Common myeloid progenitor, CD34-positive (primary cell): ENCODE measurements around the gene IGSF9B.

Experiments
- CTCF ChIA-PET: fragments of 350-600 bp; sonication (Branson Sonifier 250); formaldehyde crosslinking; loops from one replicate; lab custom pipeline; 2021; ENCODE audit warnings: antibody characterized with exemption; lab: Charles Lee
- POLR2A ChIA-PET: fragments of 350-600 bp; sonication (Branson Sonifier 250); formaldehyde crosslinking; loops from one replicate; lab custom pipeline; 2021; ENCODE audit warnings: antibody characterized with exemption; lab: Charles Lee
- DNase-seq, 3 donors: peaks; one replicate each; pipeline versions ENCODE4 v3.0.0 to v3.0.0-alpha.2; 2013
- H3K27ac ChIP-seq, 2 experiments: 1 replicate in 1 of 2; 2 replicates in 1 of 2; pipeline ENCODE4 v1.7.0; 2013; ENCODE audit warnings: inconsistent platforms in 2 of 2, low read length in 2 of 2, mild to moderate bottlenecking in 2 of 2, low read depth in 1 of 2, moderate library complexity in 1 of 2; ENCODE audit not compliant: severe bottlenecking in 2 of 2, insufficient read depth in 1 of 2, poor library complexity in 1 of 2
- H3K27me3 ChIP-seq, 5 experiments: replicated peaks in 2 of 5; 1 replicate in 3 of 5; 2 replicates in 2 of 5; pipeline versions ENCODE4 v1.6.1 to v1.7.0; 2013; ENCODE audit warnings: low read length in 4 of 5, mild to moderate bottlenecking in 2 of 5, moderate library complexity in 2 of 5, inconsistent platforms in 1 of 5; ENCODE audit not compliant: insufficient read depth in 5 of 5, control insufficient read depth in 4 of 5
- H3K36me3 ChIP-seq, 4 experiments: 1 replicate in 2 of 4; 2 replicates in 2 of 4; pipeline versions ENCODE4 v1.6.1 to v1.7.0; 2013; ENCODE audit warnings: low read length in 3 of 4, control low read depth in 1 of 4, mild to moderate bottlenecking in 1 of 4; ENCODE audit not compliant: control insufficient read depth in 4 of 4, insufficient read depth in 4 of 4
- H3K4me1 ChIP-seq, 4 experiments: 1 replicate in 3 of 4; 2 replicates in 1 of 4; pipeline versions ENCODE4 v1.6.1 to v1.7.1; 2013; ENCODE audit warnings: low read length in 3 of 4, mild to moderate bottlenecking in 3 of 4, control low read depth in 1 of 4, inconsistent platforms in 1 of 4, moderate library complexity in 1 of 4; ENCODE audit not compliant: control insufficient read depth in 4 of 4, insufficient read depth in 4 of 4; ENCODE audit errors: control extremely low read depth in 1 of 4
- H3K4me3 ChIP-seq, 7 experiments: 1 replicate in 4 of 7; 2 replicates in 3 of 7; pipeline versions ENCODE4 v1.5.1 to v1.7.0; 2013; ENCODE audit warnings: mild to moderate bottlenecking in 7 of 7, low read length in 6 of 7, moderate library complexity in 6 of 7, inconsistent platforms in 2 of 7, low read depth in 2 of 7, control low read depth in 1 of 7; ENCODE audit not compliant: insufficient read depth in 4 of 7, control insufficient read depth in 1 of 7; ENCODE audit errors: extremely low read depth in 1 of 7
- H3K9me3 ChIP-seq, 5 experiments: 1 replicate in 4 of 5; 2 replicates in 1 of 5; pipeline versions ENCODE4 v1.6.1 to v1.7.1; 2013; ENCODE audit warnings: low read length in 4 of 5, mild to moderate bottlenecking in 2 of 5, inconsistent platforms in 1 of 5, low read depth in 1 of 5, moderate library complexity in 1 of 5; ENCODE audit not compliant: control insufficient read depth in 4 of 5, insufficient read depth in 2 of 5; ENCODE audit errors: control extremely low read depth in 1 of 5
- WGBS: methylation state at CpG from one replicate; pipeline ENCODE4 v1.1.5; 2013; ENCODE audit not compliant: insufficient coverage; 5-methylcytosine and 5-hydroxymethylcytosine counted together

IGSF9B gene

GRCh38 chr11:134001088-134001487 lies 44.3 kb upstream of the IGSF9B start:
- DNase-seq = no peak
- Histone ChIP-seq H3K27ac (no peak overlapping the region), H3K4me3 (no peak overlapping the region), H3K4me1 (no peaks in the 10 kb centered on the region), H3K27me3 (peaks cover 0 to 3% (median 0%) of the 10 kb centered on the region in 5 experiments), H3K36me3 (no peaks in the 10 kb centered on the region), H3K9me3 (no peaks in the 10 kb centered on the region)
- ChIA-PET CTCF (no interaction called here), POLR2A (no interaction called here)
- 98% methylated on average over 6 of the region's 6 CpGs for WGBS

GRCh38 chr11:133999355-133999754 lies 42.6 kb upstream of the IGSF9B start:
- Histone ChIP-seq H3K27me3 (peaks cover 0 to under 1% (median 0%) of the 10 kb centered on the region in 5 experiments), H3K27ac (no peak overlapping the region), H3K4me3 (no peak overlapping the region), H3K4me1 (no peaks in the 10 kb centered on the region), H3K36me3 (no peaks in the 10 kb centered on the region), H3K9me3 (no peaks in the 10 kb centered on the region)
- no peak for DNase-seq
- ChIA-PET CTCF (interaction anchor here (1.0 to 1.3 kb wide), 2 partner anchors 9 to 13 kb away, joined by 3 read pairs; no protein-coding TSS in a partner anchor), POLR2A (no interaction called here)
- 78% methylated on average over 6 of the region's 11 CpGs for WGBS

- Histone ChIP-seq H3K27ac (no peak overlapping the region), H3K27me3 (peaks cover 0 to 2% (median 0%) of the 10 kb centered on the region in 5 experiments), H3K4me1 (no peaks in the 10 kb centered on the region), H3K4me3 (no peak overlapping the region), H3K36me3 (no peaks in the 10 kb centered on the region), H3K9me3 (no peaks in the 10 kb centered on the region)
- no peak for DNase-seq
- no CpG with 5 or more reads among the region's 5 CpGs for WGBS
- POLR2A ChIA-PET = no interaction called here
- CTCF ChIA-PET = no interaction called here
Measured at GRCh38 chr11:133997554-133997953, 40.8 kb upstream of the IGSF9B start.

GRCh38 chr11:133996671-133997070 lies 39.9 kb upstream of the IGSF9B start:
- no peaks in the 10 kb centered on the region for H3K9me3 ChIP-seq
- no peak overlapping the region for H3K4me3 ChIP-seq
- H3K27me3 ChIP-seq = peaks cover 0 to 2% (median 0%) of the 10 kb centered on the region in 5 experiments
- ChIA-PET POLR2A (no interaction called here), CTCF (no interaction called here)
- no peak for DNase-seq
- H3K36me3 ChIP-seq = no peaks in the 10 kb centered on the region
- no peaks in the 10 kb centered on the region for H3K4me1 ChIP-seq
- WGBS = 93% methylated on average over 10 of the region's 10 CpGs
- H3K27ac ChIP-seq = no peak overlapping the region

GRCh38 chr11:133995066-133995465 lies 38.3 kb upstream of the IGSF9B start:
- Histone ChIP-seq H3K27ac (no peak overlapping the region), H3K9me3 (no peaks in the 10 kb centered on the region), H3K4me3 (no peak overlapping the region), H3K27me3 (peaks cover 0 to 5% (median 0%) of the 10 kb centered on the region in 5 experiments), H3K4me1 (peaks cover 0 to 3% (median 0%) of the 10 kb centered on the region in 4 experiments), H3K36me3 (no peaks in the 10 kb centered on the region)
- no peak for DNase-seq
- CTCF ChIA-PET = no interaction called here
- POLR2A ChIA-PET = no interaction called here
- WGBS = 94% methylated on average over 6 of the region's 8 CpGs

GRCh38 chr11:133993921-133994320 lies 37.2 kb upstream of the IGSF9B start:
- Histone ChIP-seq H3K27me3 (peaks cover 0 to 5% (median 0%) of the 10 kb centered on the region in 5 experiments), H3K9me3 (no peaks in the 10 kb centered on the region), H3K4me1 (peaks cover 0 to 3% (median 0%) of the 10 kb centered on the region in 4 experiments), H3K4me3 (no peak overlapping the region), H3K27ac (no peak overlapping the region), H3K36me3 (no peaks in the 10 kb centered on the region)
- ChIA-PET CTCF (no interaction called here), POLR2A (no interaction called here)
- WGBS = 95% methylated on average over 13 of the region's 13 CpGs
- no peak for DNase-seq

GRCh38 chr11:133993107-133993506 lies 36.3 kb upstream of the IGSF9B start:
- POLR2A ChIA-PET = no interaction called here
- no peak overlapping the region for H3K4me3 ChIP-seq
- H3K27me3 ChIP-seq = peaks cover 0 to 5% (median 0%) of the 10 kb centered on the region in 5 experiments
- H3K36me3 ChIP-seq = no peaks in the 10 kb centered on the region
- no peaks in the 10 kb centered on the region for H3K9me3 ChIP-seq
- DNase-seq = no peak
- WGBS = 89% methylated on average over 7 of the region's 7 CpGs
- CTCF ChIA-PET = no interaction called here
- peaks cover 0 to 3% (median 0%) of the 10 kb centered on the region in 4 experiments for H3K4me1 ChIP-seq
- H3K27ac ChIP-seq = no peak overlapping the region
